PC-9 (cell line): ENCODE data around the gene MBNL1.

Experiments used
- CTCF ChIP-seq: fragments of 200-600 bp; sonication (generic); conservative IDR thresholded peaks from 2 replicates; pipeline ENCODE4 v1.6.1; 2017; ENCODE audit warnings: mixed run types, antibody characterized with exemption, mild to moderate bottlenecking, moderate library complexity
- EZH2 ChIP-seq: fragments of 200-600 bp; sonication (generic); IDR thresholded peaks from 2 replicates; pipeline ENCODE4 v1.8.0; 2017; ENCODE audit warnings: antibody characterized with exemption, low read depth

GRCh38 chr3:152499791-152500385, 231.2 kb downstream of the MBNL1 start:
- TF ChIP-seq CTCF: no peak
- no peak for TF ChIP-seq EZH2
